ENCODE measurements around the gene FARS2.

FARS2 gene

GRCh38 chr6:5666695-5667094 lies 405.4 kb downstream of the FARS2 start:
- H3K4me3 ChIP-seq (ENCODE audit: insufficient read depth, low read depth, low read length) = no peak overlapping the region
- H3K9me3 ChIP-seq (ENCODE audit: control insufficient read depth, low read length) = no peaks in the 10 kb centered on the region
- WGBS, 2 experiments = 92 to 93% methylated on average over 7 of the region's 7 CpGs

GRCh38 chr6:5667737-5668136 lies 406.4 kb downstream of the FARS2 start:
- Histone ChIP-seq H3K4me3 (ENCODE audit: insufficient read depth, low read depth, low read length) (no peak overlapping the region), H3K9me3 (ENCODE audit: control insufficient read depth, low read length) (no peaks in the 10 kb centered on the region), H3K27me3 (ENCODE audit: control insufficient read depth, insufficient read depth, low read length, poor library complexity, severe bottlenecking) (no peaks in the 10 kb centered on the region), H3K27ac (ENCODE audit: insufficient read depth, low read depth, low read length, poor library complexity, severe bottlenecking) (no peak overlapping the region), H3K4me1 (ENCODE audit: control insufficient read depth, insufficient read depth, low read length) (peaks cover 26% of the 10 kb centered on the region), H3K36me3 (ENCODE audit: control insufficient read depth, insufficient read depth, low read length) (no peaks in the 10 kb centered on the region)
- 77 to 78% methylated on average over 5 of the region's 5 CpGs for WGBS, 2 experiments

More at GRCh38 chr6:5666695-5667094, 405.4 kb downstream of the FARS2 start:
- Histone ChIP-seq H3K36me3 (ENCODE audit: control insufficient read depth, insufficient read depth, low read length) (no peaks in the 10 kb centered on the region), H3K4me1 (ENCODE audit: control insufficient read depth, insufficient read depth, low read length) (peaks cover 16% of the 10 kb centered on the region), H3K27me3 (ENCODE audit: control insufficient read depth, insufficient read depth, low read length, poor library complexity, severe bottlenecking) (no peaks in the 10 kb centered on the region), H3K27ac (ENCODE audit: insufficient read depth, low read depth, low read length, poor library complexity, severe bottlenecking) (no peak overlapping the region)

- Histone ChIP-seq H3K4me3 (ENCODE audit: insufficient read depth, low read depth, low read length) (no peak overlapping the region), H3K9me3 (ENCODE audit: control insufficient read depth, low read length) (no peaks in the 10 kb centered on the region), H3K27me3 (ENCODE audit: control insufficient read depth, insufficient read depth, low read length, poor library complexity, severe bottlenecking) (no peaks in the 10 kb centered on the region), H3K36me3 (ENCODE audit: control insufficient read depth, insufficient read depth, low read length) (no peaks in the 10 kb centered on the region), H3K27ac (ENCODE audit: insufficient read depth, low read depth, low read length, poor library complexity, severe bottlenecking) (no peak overlapping the region), H3K4me1 (ENCODE audit: control insufficient read depth, insufficient read depth, low read length) (peaks cover 13% of the 10 kb centered on the region)
- 91 to 100% methylated on average over 2 of the region's 2 CpGs for WGBS, 2 experiments
These were observed 409.1 kb downstream of the FARS2 start for GRCh38 chr6:5670381-5670780.

- Histone ChIP-seq H3K36me3 (ENCODE audit: control insufficient read depth, insufficient read depth, low read length) (no peaks in the 10 kb centered on the region), H3K4me3 (ENCODE audit: insufficient read depth, low read depth, low read length) (no peak overlapping the region), H3K27ac (ENCODE audit: insufficient read depth, low read depth, low read length, poor library complexity, severe bottlenecking) (no peak overlapping the region), H3K27me3 (ENCODE audit: control insufficient read depth, insufficient read depth, low read length, poor library complexity, severe bottlenecking) (no peaks in the 10 kb centered on the region), H3K9me3 (ENCODE audit: control insufficient read depth, low read length) (no peaks in the 10 kb centered on the region), H3K4me1 (ENCODE audit: control insufficient read depth, insufficient read depth, low read length) (peaks cover 13% of the 10 kb centered on the region)
- WGBS, 2 experiments = 86 to 90% methylated on average over 7 of the region's 7 CpGs
These were observed 409.7 kb downstream of the FARS2 start for GRCh38 chr6:5670811-5671561.

GRCh38 chr6:5671601-5672559 lies 410.6 kb downstream of the FARS2 start:
- H3K27ac ChIP-seq (ENCODE audit: insufficient read depth, low read depth, low read length, poor library complexity, severe bottlenecking) = no peak overlapping the region
- H3K27me3 ChIP-seq (ENCODE audit: control insufficient read depth, insufficient read depth, low read length, poor library complexity, severe bottlenecking) = no peaks in the 10 kb centered on the region
- no peaks in the 10 kb centered on the region for H3K9me3 ChIP-seq (ENCODE audit: control insufficient read depth, low read length)
- H3K4me1 ChIP-seq (ENCODE audit: control insufficient read depth, insufficient read depth, low read length) = peaks cover 13% of the 10 kb centered on the region
- WGBS, 2 experiments = 91% methylated on average over 22 of the region's 22 CpGs
- H3K4me3 ChIP-seq (ENCODE audit: insufficient read depth, low read depth, low read length) = no peak overlapping the region
- no peaks in the 10 kb centered on the region for H3K36me3 ChIP-seq (ENCODE audit: control insufficient read depth, insufficient read depth, low read length)

GRCh38 chr6:5672581-5673011 lies 411.3 kb downstream of the FARS2 start:
- H3K27me3 ChIP-seq (ENCODE audit: control insufficient read depth, insufficient read depth, low read length, poor library complexity, severe bottlenecking) = no peaks in the 10 kb centered on the region
- peaks cover 13% of the 10 kb centered on the region for H3K4me1 ChIP-seq (ENCODE audit: control insufficient read depth, insufficient read depth, low read length)
- H3K9me3 ChIP-seq (ENCODE audit: control insufficient read depth, low read length) = no peaks in the 10 kb centered on the region
- H3K36me3 ChIP-seq (ENCODE audit: control insufficient read depth, insufficient read depth, low read length) = no peaks in the 10 kb centered on the region
- 55 to 56% methylated on average over 3 of the region's 3 CpGs for WGBS, 2 experiments
- no peak overlapping the region for H3K27ac ChIP-seq (ENCODE audit: insufficient read depth, low read depth, low read length, poor library complexity, severe bottlenecking)
- H3K4me3 ChIP-seq (ENCODE audit: insufficient read depth, low read depth, low read length) = no peak overlapping the region

- H3K27ac ChIP-seq (ENCODE audit: insufficient read depth, low read depth, low read length, poor library complexity, severe bottlenecking) = no peak overlapping the region
- H3K9me3 ChIP-seq (ENCODE audit: control insufficient read depth, low read length) = no peaks in the 10 kb centered on the region
- no peaks in the 10 kb centered on the region for H3K27me3 ChIP-seq (ENCODE audit: control insufficient read depth, insufficient read depth, low read length, poor library complexity, severe bottlenecking)
- H3K4me1 ChIP-seq (ENCODE audit: control insufficient read depth, insufficient read depth, low read length) = peaks cover 13% of the 10 kb centered on the region
- H3K36me3 ChIP-seq (ENCODE audit: control insufficient read depth, insufficient read depth, low read length) = no peaks in the 10 kb centered on the region
- H3K4me3 ChIP-seq (ENCODE audit: insufficient read depth, low read depth, low read length) = no peak overlapping the region
- 84 to 87% methylated on average over 13 of the region's 13 CpGs for WGBS, 2 experiments
These were observed 411.9 kb downstream of the FARS2 start for GRCh38 chr6:5673019-5673790.

- H3K4me1 ChIP-seq (ENCODE audit: control insufficient read depth, insufficient read depth, low read length) = peaks cover 13% of the 10 kb centered on the region
- H3K36me3 ChIP-seq (ENCODE audit: control insufficient read depth, insufficient read depth, low read length) = no peaks in the 10 kb centered on the region
- no peak overlapping the region for H3K27ac ChIP-seq (ENCODE audit: insufficient read depth, low read depth, low read length, poor library complexity, severe bottlenecking)
- no peaks in the 10 kb centered on the region for H3K27me3 ChIP-seq (ENCODE audit: control insufficient read depth, insufficient read depth, low read length, poor library complexity, severe bottlenecking)
- 94 to 100% methylated on average over 3 of the region's 3 CpGs for WGBS, 2 experiments
- no peaks in the 10 kb centered on the region for H3K9me3 ChIP-seq (ENCODE audit: control insufficient read depth, low read length)
- no peak overlapping the region for H3K4me3 ChIP-seq (ENCODE audit: insufficient read depth, low read depth, low read length)
These were observed 412.8 kb downstream of the FARS2 start for GRCh38 chr6:5674141-5674540.

- no peaks in the 10 kb centered on the region for H3K36me3 ChIP-seq (ENCODE audit: control insufficient read depth, insufficient read depth, low read length)
- H3K9me3 ChIP-seq (ENCODE audit: control insufficient read depth, low read length) = no peaks in the 10 kb centered on the region
- H3K4me3 ChIP-seq (ENCODE audit: insufficient read depth, low read depth, low read length) = no peak overlapping the region
- H3K27ac ChIP-seq (ENCODE audit: insufficient read depth, low read depth, low read length, poor library complexity, severe bottlenecking) = no peak overlapping the region
- peaks cover 17% of the 10 kb centered on the region for H3K4me1 ChIP-seq (ENCODE audit: control insufficient read depth, insufficient read depth, low read length)
- no peaks in the 10 kb centered on the region for H3K27me3 ChIP-seq (ENCODE audit: control insufficient read depth, insufficient read depth, low read length, poor library complexity, severe bottlenecking)
- WGBS, 2 experiments = 94 to 100% methylated on average over 1 to 2 of the region's 2 CpGs
These were observed 413.4 kb downstream of the FARS2 start for GRCh38 chr6:5674721-5675120.
